SK-N-SH treated with all-trans-retinoic acid at 6 μM for 48 hours (cell line): ENCODE measurements around the gene SEC31A.
"Not testable (repeated sequence)": the region's sequence is repeated elsewhere in the genome, so short reads cannot be mapped to it uniquely, and the experiment has no call there.

Source experiments
- ATAC-seq: fragments of 200-7000 bp; cut with Tn5 transposase; 3 replicates; pipeline ENCODE4 v1.9.1; 2020; ENCODE audit warnings: mild to moderate bottlenecking, moderate library complexity
- ARNTL ChIP-seq: fragments of 450-650 bp; formaldehyde crosslinking; IDR thresholded peaks from 2 replicates; pipeline ENCODE4 v1.5.0; 2020; ENCODE audit warnings: low read depth, mild to moderate bottlenecking, moderate library complexity, borderline replicate concordance
- BACH2 ChIP-seq: fragments of 250-450 bp; sonication (Bioruptor Pico); IDR thresholded peaks from 2 replicates; pipeline ENCODE4 v1.9.0; 2021; ENCODE audit warnings: mild to moderate bottlenecking, borderline replicate concordance
- CSRNP3 ChIP-seq: fragments of 250-450 bp; sonication (Bioruptor Pico); IDR thresholded peaks from 2 replicates; pipeline ENCODE4 v1.5.1; 2021; ENCODE audit warnings: mild to moderate bottlenecking, moderate library complexity
- ESRRG ChIP-seq: fragments of 250-450 bp; sonication (Bioruptor Pico); IDR thresholded peaks from 2 replicates; pipeline ENCODE4 v1.6.1; 2021; ENCODE audit warnings: mild to moderate bottlenecking
- GLIS3 ChIP-seq: fragments of 250-450 bp; sonication (Bioruptor Pico); IDR thresholded peaks from 2 replicates; pipeline ENCODE4 v1.5.0; 2020; ENCODE audit warnings: mild to moderate bottlenecking, moderate library complexity
- OSR1 ChIP-seq: fragments of 250-450 bp; sonication (Bioruptor Pico); IDR thresholded peaks from 2 replicates; pipeline ENCODE4 v1.8.0; 2022; ENCODE audit warnings: moderate library complexity, mild to moderate bottlenecking, inconsistent platforms
- PATZ1 ChIP-seq: fragments of 250-450 bp; sonication (Bioruptor Pico); IDR thresholded peaks from 2 replicates; pipeline ENCODE4 v1.8.0; 2020; ENCODE audit warnings: mild to moderate bottlenecking, moderate library complexity, borderline replicate concordance
- POU6F1 ChIP-seq: fragments of 250-450 bp; sonication (Bioruptor Pico); IDR thresholded peaks from 2 replicates; pipeline ENCODE4 v1.8.0; 2021; ENCODE audit warnings: low read depth, mild to moderate bottlenecking, moderate library complexity, borderline replicate concordance
- SNAI2 ChIP-seq: fragments of 250-450 bp; sonication (Bioruptor Pico); IDR thresholded peaks from 2 replicates; pipeline ENCODE4 v1.5.0; 2020; ENCODE audit warnings: mild to moderate bottlenecking, moderate library complexity
- TSHZ2 ChIP-seq: fragments of 250-450 bp; sonication (Bioruptor Pico); IDR thresholded peaks from 2 replicates; pipeline ENCODE4 v1.5.0; 2020; ENCODE audit warnings: mild to moderate bottlenecking, moderate library complexity
- ZC3H10 ChIP-seq: fragments of 250-450 bp; sonication (Bioruptor Pico); IDR thresholded peaks from 2 replicates; pipeline ENCODE4 v1.5.1; 2021; ENCODE audit warnings: mild to moderate bottlenecking, moderate library complexity
- ZFP3 ChIP-seq: fragments of 250-450 bp; sonication (Bioruptor Pico); IDR thresholded peaks from 2 replicates; pipeline ENCODE4 v1.5.0; 2020; ENCODE audit warnings: mild to moderate bottlenecking, moderate library complexity
- ZNF565 ChIP-seq: fragments of 450-650 bp; formaldehyde crosslinking; conservative IDR thresholded peaks from 2 replicates; pipeline ENCODE4 v1.5.0; 2020; ENCODE audit warnings: low read depth, mild to moderate bottlenecking, moderate library complexity
- ZNF70 ChIP-seq: fragments of 450-650 bp; formaldehyde crosslinking; IDR thresholded peaks from 2 replicates; pipeline ENCODE4 v1.5.0; 2020; ENCODE audit warnings: mild to moderate bottlenecking, moderate library complexity
- ZNF8 ChIP-seq: fragments of 450-650 bp; formaldehyde crosslinking; IDR thresholded peaks from 2 replicates; pipeline ENCODE4 v1.5.0; 2020; ENCODE audit warnings: mild to moderate bottlenecking, moderate library complexity

The SEC31A gene

GRCh38 chr4:82918091-82918490 lies 27.1 kb upstream of the SEC31A start (continued):
- no peak for TF ChIP-seq POU6F1 (CRISPR knock-in tag)
- no peak for TF ChIP-seq TSHZ2
- no peak for TF ChIP-seq ZFP3 (CRISPR knock-in tag)
- no peak for TF ChIP-seq ZNF8 (CRISPR knock-in tag)
- no peak for TF ChIP-seq SNAI2
- TF ChIP-seq, all 23 proteins: peak for 0

- ATAC-seq: not testable (repeated sequence)
Observed at GRCh38 chr4:82913968-82914367, 23.0 kb upstream of the SEC31A start.

GRCh38 chr4:82913305-82913704 lies 22.4 kb upstream of the SEC31A start:
- ATAC-seq: no peak
- no peak for TF ChIP-seq BACH2

GRCh38 chr4:82909326-82909725 lies 18.4 kb upstream of the SEC31A start:
- no peak for ATAC-seq

More at GRCh38 chr4:82909326-82909725, 18.4 kb upstream of the SEC31A start:
- TF ChIP-seq CSRNP3 (CRISPR knock-in tag) (no peak), PATZ1 (CRISPR knock-in tag) (no peak), ZFP3 (CRISPR knock-in tag) (no peak), ZC3H10 (CRISPR knock-in tag) (no peak), GLIS3 (CRISPR knock-in tag) (no peak), OSR1 (CRISPR knock-in tag) (no peak), ARNTL (CRISPR knock-in tag) (no peak), ESRRG (no peak), ZNF565 (CRISPR knock-in tag) (no peak), POU6F1 (CRISPR knock-in tag) (no peak), ZNF8 (CRISPR knock-in tag) (no peak), ZNF70 (CRISPR knock-in tag) (no peak)
